GM10266 (cell line): ENCODE data around the gene ARMS2.

Source experiments
- DNase-seq: peaks from one replicate; pipeline ENCODE4 v3.0.0; 2012; ENCODE audit errors: extremely low spot score
- TF ChIP-seq, protein P1 (sequence below): IDR thresholded peaks from 2 replicates; pipeline ENCODE4 v1.5.1; 2012; ENCODE audit warnings: mild to moderate bottlenecking, low read depth; ENCODE audit not compliant: control insufficient read depth, insufficient read depth; ENCODE audit errors: missing control alignments

Gene ARMS2

DNA sequence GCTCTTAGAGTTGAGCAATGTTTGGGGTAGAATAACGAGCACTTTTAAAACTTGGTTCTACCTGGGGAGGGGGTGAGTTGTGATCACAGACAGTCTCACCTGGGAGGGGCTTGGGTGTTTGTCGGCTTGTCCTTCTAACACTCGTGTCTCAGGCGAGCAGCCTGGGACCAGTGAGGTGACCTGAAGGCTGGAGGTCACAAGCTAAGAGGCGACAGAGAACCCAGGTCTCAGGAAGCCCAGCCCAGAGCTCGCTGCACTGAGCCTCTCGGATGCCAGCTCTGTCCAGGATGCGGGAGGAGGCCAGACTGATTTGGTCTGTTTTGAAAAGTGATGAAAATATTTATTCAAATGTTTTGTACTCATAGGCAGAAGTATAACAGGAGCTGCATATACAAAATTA lies 18.7 kb downstream of the ARMS2 start:
- DNase-seq = no peak
- TF ChIP-seq, protein P1, sequence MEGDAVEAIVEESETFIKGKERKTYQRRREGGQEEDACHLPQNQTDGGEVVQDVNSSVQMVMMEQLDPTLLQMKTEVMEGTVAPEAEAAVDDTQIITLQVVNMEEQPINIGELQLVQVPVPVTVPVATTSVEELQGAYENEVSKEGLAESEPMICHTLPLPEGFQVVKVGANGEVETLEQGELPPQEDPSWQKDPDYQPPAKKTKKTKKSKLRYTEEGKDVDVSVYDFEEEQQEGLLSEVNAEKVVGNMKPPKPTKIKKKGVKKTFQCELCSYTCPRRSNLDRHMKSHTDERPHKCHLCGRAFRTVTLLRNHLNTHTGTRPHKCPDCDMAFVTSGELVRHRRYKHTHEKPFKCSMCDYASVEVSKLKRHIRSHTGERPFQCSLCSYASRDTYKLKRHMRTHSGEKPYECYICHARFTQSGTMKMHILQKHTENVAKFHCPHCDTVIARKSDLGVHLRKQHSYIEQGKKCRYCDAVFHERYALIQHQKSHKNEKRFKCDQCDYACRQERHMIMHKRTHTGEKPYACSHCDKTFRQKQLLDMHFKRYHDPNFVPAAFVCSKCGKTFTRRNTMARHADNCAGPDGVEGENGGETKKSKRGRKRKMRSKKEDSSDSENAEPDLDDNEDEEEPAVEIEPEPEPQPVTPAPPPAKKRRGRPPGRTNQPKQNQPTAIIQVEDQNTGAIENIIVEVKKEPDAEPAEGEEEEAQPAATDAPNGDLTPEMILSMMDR = no peak

DNA sequence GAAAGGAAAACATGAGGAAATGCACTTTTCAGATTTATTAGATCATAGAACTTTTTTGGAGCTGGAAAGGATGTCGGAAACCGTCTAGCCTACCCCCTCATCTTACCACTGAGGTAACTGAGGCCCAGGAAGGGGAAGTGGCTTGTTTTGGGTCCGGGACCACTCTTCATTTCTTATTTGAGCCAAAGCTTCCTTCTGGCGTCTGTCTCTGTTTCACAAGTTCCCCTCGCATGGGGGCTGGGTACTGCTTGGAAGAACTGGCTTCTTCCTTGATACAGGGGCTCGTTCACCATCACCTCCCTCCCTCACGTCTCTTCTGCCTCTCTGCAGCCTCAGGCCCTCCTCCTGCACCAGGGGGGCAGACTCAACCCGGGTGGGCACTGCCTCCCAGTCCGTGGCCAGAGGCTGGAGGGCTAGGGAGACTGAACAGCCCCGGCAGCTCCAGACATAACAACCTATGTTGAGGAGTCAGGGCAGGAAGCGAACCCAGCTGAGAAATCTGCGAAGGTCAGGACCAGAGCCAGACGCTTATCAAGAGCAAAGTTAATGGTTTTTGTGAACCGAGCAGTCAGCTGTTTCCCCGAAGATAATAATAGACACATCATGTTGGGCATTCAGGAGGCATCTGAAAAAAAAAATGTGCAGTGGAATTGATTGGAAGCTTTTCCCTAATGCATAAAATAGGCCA lies 19.8 kb downstream of the ARMS2 start:
- TF ChIP-seq, protein P1 = no peak
- DNase-seq = no peak

GRCh38 chr10:122475100-122475499 lies 20.6 kb downstream of the ARMS2 start:
- TF ChIP-seq, protein P1 = no peak
- DNase-seq = no peak

DNA sequence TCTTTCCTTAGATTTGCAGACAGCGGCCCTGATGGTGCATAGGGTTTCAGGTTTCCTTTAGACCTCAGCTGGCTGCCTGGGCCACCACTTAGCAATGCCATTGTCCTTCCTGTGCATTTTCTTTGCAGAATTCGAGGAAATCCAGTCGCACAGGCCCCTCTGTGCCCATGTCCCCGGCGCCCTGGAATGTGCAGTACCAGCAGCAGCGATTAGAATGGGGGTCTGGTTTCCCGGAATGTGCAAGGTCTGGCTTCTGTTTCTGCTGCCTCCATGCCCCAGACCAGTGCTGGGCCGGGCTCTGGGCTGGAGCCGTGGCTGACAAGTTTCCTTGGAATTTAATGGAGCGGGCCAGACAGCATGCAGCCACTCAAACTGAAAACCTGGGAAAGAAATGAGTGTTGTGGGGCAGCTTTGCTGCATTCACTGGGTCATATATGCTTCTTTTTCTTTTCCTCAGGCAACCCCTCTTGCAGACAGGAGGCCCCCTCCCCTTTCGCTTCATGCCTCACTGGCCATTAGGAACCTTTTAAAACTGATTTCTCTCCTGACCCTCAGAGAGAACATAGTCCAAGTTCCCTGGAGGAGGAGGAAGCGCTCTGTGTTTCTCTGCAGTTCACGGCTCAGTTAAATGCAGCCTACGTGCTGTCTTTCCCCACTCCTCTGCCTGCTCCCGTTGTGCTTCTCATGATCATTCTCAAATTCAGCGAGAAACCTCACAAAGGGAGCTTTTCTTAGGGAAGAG lies 21.3 kb downstream of the ARMS2 start:
- no peak for DNase-seq
- TF ChIP-seq, protein P1 = no peak

DNA sequence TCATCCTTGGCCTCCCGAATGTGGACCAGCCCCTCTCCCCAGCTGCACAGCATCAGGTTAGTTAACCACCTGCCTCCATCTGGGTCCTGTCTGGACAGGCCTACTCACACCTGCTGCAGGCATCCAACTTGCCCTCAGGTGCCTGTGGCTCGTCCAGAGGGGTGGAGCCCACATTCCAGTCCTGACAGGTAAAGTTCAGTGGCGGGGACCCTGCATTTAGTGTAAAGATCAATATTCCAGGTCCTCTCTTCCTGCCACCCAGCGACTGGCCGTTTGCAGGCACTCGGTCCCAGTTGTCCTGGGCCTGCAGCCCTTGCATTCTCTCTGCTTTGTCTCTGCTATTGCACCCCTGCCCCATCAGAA lies 21.9 kb downstream of the ARMS2 start:
- TF ChIP-seq, protein P1 = no peak
- no peak for DNase-seq

GRCh38 chr10:122477436-122477835 lies 23.0 kb downstream of the ARMS2 start:
- no peak for DNase-seq
- TF ChIP-seq, protein P1 = no peak

DNA sequence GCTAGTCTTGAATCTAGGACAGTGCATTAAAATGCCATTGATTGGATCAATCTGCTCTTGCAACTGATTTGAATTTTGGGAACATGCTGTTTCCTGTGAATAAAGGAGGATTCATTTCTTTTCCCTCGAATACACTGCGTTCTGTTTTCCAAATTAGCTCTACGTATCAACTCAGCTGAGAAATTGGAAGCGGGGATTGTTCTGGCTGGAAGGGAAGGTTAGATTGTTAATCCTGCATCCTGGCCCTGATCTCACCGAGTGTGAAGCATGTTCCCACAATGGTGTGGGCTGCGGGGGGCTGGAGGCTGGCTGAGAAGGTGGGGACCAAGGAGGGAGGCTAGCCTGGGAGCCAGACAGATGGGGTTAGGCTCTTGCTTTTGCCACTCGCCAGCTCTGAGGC lies 24.5 kb downstream of the ARMS2 start:
- TF ChIP-seq, protein P1 = no peak
- DNase-seq = no peak
